Myometrial cell (primary cell): ENCODE data around the gene GPSM1. TPM values are rescaled to one million over a fixed set of nuclear protein-coding genes. Genes with fewer than 3 reads are reported as not detected.

ENCODE experiments used
- total RNA-seq: library from RNA; depleted of rRNA; stranded (reverse); fragments of >200 nt; gene quantifications from 2 replicates; pipeline ENCODE4 v1.2.3, GENCODE V29; 2015

The GPSM1 gene
- total RNA-seq, result 69.5 and 81.3 TPM in 2 replicates

GRCh38 chr9:136327304-136327974 is at the start of gene GPSM1:
TSS of gene GPSM1 (plus strand) at chr9:136327539. CDS start at chr9:136327696, 157 bp downstream.

GRCh38 chr9:136303825-136304416 is 23.4 kb upstream of the GPSM1 start, which contains the start of gene CCDC187:
TSS of gene CCDC187 (minus strand) at chr9:136304094. CDS start at chr9:136303830, 264 bp downstream.

GRCh38 chr9:136363106-136363948 is 36.0 kb downstream of the GPSM1 start, which contains the start of gene DNLZ:
TSS of gene DNLZ (minus strand) at chr9:136363744. CDS start at chr9:136363714, 30 bp downstream.

GRCh38 chr9:136373300-136374182 is 46.2 kb downstream of the GPSM1 start, which contains the start of gene CARD9:
TSS of gene CARD9 (minus strand) at chr9:136373669. CDS start at chr9:136372078, 1,591 bp downstream.

GRCh38 chr9:136400038-136400834 is 72.9 kb downstream of the GPSM1 start, which contains the start of gene SNAPC4:
TSS of gene SNAPC4 (minus strand) at chr9:136400170. CDS start at chr9:136398428, 1,742 bp downstream.

Other genes starting within 250 kb of the GPSM1 start
- gene NACC2, start 232.2 kb upstream of the GPSM1 start, total RNA-seq, result 23.6 and 25.1 TPM in 2 replicates
- 42.5 and 60.5 TPM in 2 replicates for gene TMEM250, start 208.7 kb upstream of the GPSM1 start, total RNA-seq
- gene LHX3, start 122.4 kb upstream of the GPSM1 start, total RNA-seq, result not detected in 2 replicates
- gene QSOX2, start 81.7 kb upstream of the GPSM1 start, total RNA-seq, result 15.2 and 17.0 TPM in 2 replicates
- gene CCDC187, start 23.4 kb upstream of the GPSM1 start, total RNA-seq, result not detected in 2 replicates
- 32.6 and 49.3 TPM in 2 replicates for gene DNLZ, start 36.2 kb downstream of the GPSM1 start, total RNA-seq
- gene CARD9, start 46.1 kb downstream of the GPSM1 start, total RNA-seq, result 6.7 and 8.1 TPM in 2 replicates
- 4.4 and 9.5 TPM in 2 replicates for gene SNAPC4, start 72.6 kb downstream of the GPSM1 start, total RNA-seq
- 52.8 and 58.3 TPM in 2 replicates for gene ENTR1, start 83.1 kb downstream of the GPSM1 start, total RNA-seq
- 66.8 and 68.9 TPM in 2 replicates for gene PMPCA, start 83.1 kb downstream of the GPSM1 start, total RNA-seq
- gene INPP5E, start 112.3 kb downstream of the GPSM1 start, total RNA-seq, result 6.6 and 9.2 TPM in 2 replicates
- 36.0 and 40.9 TPM in 2 replicates for gene SEC16A, start 155.5 kb downstream of the GPSM1 start, total RNA-seq
- 12.9 and 14.4 TPM in 2 replicates for gene NOTCH1, start 218.5 kb downstream of the GPSM1 start, total RNA-seq